ENCODE measurements around the gene COG8.

- no peak for TF ChIP-seq CTCF (IDR thresholded peaks at IDR 0.05)
- no peak for TF ChIP-seq POLR2AphosphoS5 (IDR thresholded peaks at IDR 0.05; ENCODE audit: insufficient read depth in 1 of 2, low read depth in 1 of 2)
- no peak for TF ChIP-seq POLR2A (IDR thresholded peaks at IDR 0.05)
These were observed 11.6 kb downstream of the COG8 start for GRCh38 chr16:69327585-69328310.

Measured in vagina (tissue), 2 donors.